Smooth muscle cell (in vitro differentiated cells): Measurements from ENCODE around the gene TBC1D1. TPM values are rescaled to one million over a fixed set of nuclear protein-coding genes. Genes with fewer than 3 reads are reported as not detected.

Experiments
- DNase-seq: peaks from one replicate; lab custom pipeline; 2025; ENCODE audit not compliant: unreplicated experiment; lab: John Stamatoyannopoulos, UW
- H2AFZ ChIP-seq: fragments of 200-600 bp; sonication (generic); 2 replicates; pipeline ENCODE4 v1.6.0; 2016; ENCODE audit warnings: antibody characterized with exemption, low read depth, mild to moderate bottlenecking
- H3F3A ChIP-seq: fragments of 200-600 bp; sonication (generic); 2 replicates; pipeline ENCODE4 v1.6.0; 2017; ENCODE audit warnings: antibody characterized with exemption, low read depth
- H3K27ac ChIP-seq: fragments of 200-600 bp; sonication (generic); 2 replicates; pipeline ENCODE4 v1.5.1; 2016; ENCODE audit warnings: low read depth, mild to moderate bottlenecking
- H3K27me3 ChIP-seq: fragments of 200-600 bp; sonication (generic); 2 replicates; pipeline ENCODE4 v1.6.1; 2016; ENCODE audit warnings: low read depth, mild to moderate bottlenecking
- H3K36me3 ChIP-seq: fragments of 200-600 bp; sonication (generic); 2 replicates; pipeline ENCODE4 v1.5.1; 2016; ENCODE audit warnings: low read depth
- H3K4me1 ChIP-seq: fragments of 200-600 bp; sonication (generic); 2 replicates; pipeline ENCODE4 v1.5.1; 2016; ENCODE audit warnings: low read depth
- H3K4me2 ChIP-seq: fragments of 200-600 bp; sonication (generic); 2 replicates; pipeline ENCODE4 v1.6.0; 2016; ENCODE audit warnings: mild to moderate bottlenecking
- H3K4me3 ChIP-seq: fragments of 200-600 bp; sonication (generic); 2 replicates; pipeline ENCODE4 v1.5.1; 2016; ENCODE audit warnings: mild to moderate bottlenecking
- H3K79me2 ChIP-seq: fragments of 200-600 bp; sonication (generic); 2 replicates; pipeline ENCODE4 v1.6.0; 2016; ENCODE audit warnings: low read depth, mild to moderate bottlenecking
- H3K9ac ChIP-seq: fragments of 200-600 bp; sonication (generic); 2 replicates; pipeline ENCODE4 v1.6.0; 2016; ENCODE audit warnings: low read depth
- H3K9me3 ChIP-seq: fragments of 200-600 bp; sonication (generic); replicated peaks from 2 replicates; pipeline ENCODE4 v1.5.1; 2016; ENCODE audit warnings: low read depth
- H4K20me1 ChIP-seq: fragments of 200-600 bp; sonication (generic); 2 replicates; pipeline ENCODE4 v1.6.0; 2016; ENCODE audit warnings: low read depth
- CTCF ChIP-seq: fragments of 200-600 bp; sonication (generic); IDR thresholded peaks from 2 replicates; pipeline ENCODE4 v1.5.1; 2017; ENCODE audit warnings: borderline replicate concordance, mild to moderate bottlenecking, antibody characterized with exemption; ENCODE audit not compliant: insufficient read depth, poor library complexity, severe bottlenecking
- WGBS: methylation state at CpG from one replicate; pipeline ENCODE4 v1.1.7; 2016; ENCODE audit warnings: low lambda C conversion rate; 5-methylcytosine and 5-hydroxymethylcytosine counted together
- polyA plus RNA-seq: library from polyadenylated mRNA; unstranded; fragments of >200 nt; fragmentation: Nextera tagmentation; extraction: Ambion mirVana; gene quantifications from 2 replicates; pipeline ENCODE4 v1.2.1, GENCODE V29; 2016
- total RNA-seq: library from RNA; depleted of rRNA; stranded (reverse); fragments of >200 nt; gene quantifications from 2 replicates; pipeline ENCODE4 v1.2.3, GENCODE V29; 2014

The TBC1D1 gene
- total and polyA plus RNA-seq, 2 experiments from 2014 or later: 81.5 to 117 TPM

- H3K4me1 ChIP-seq: peaks cover 6% of the 10 kb centered on the region
- no peak overlapping the region for H3K9ac ChIP-seq
- no peaks in the 10 kb centered on the region for H3K36me3 ChIP-seq
- no peaks in the 10 kb centered on the region for H3K9me3 ChIP-seq
- peaks cover 81% of the 10 kb centered on the region for H3K27me3 ChIP-seq
- no peak overlapping the region for H3K4me2 ChIP-seq
- 85% methylated on average over 7 of the region's 7 CpGs for WGBS
- TF ChIP-seq CTCF: no peak
- no peaks in the 10 kb centered on the region for H3K79me2 ChIP-seq
- H3K27ac ChIP-seq: no peak overlapping the region
- no peaks in the 10 kb centered on the region for H4K20me1 ChIP-seq
- H3F3A ChIP-seq: no peaks in the 10 kb centered on the region
- DNase-seq: no peak
- no peak overlapping the region for H3K4me3 ChIP-seq
- no peak overlapping the region for H2AFZ ChIP-seq
These were observed 4.4 kb downstream of the TBC1D1 start for GRCh38 chr4:37895271-37895670.

- Histone ChIP-seq H3F3A (no peaks in the 10 kb centered on the region), H3K79me2 (no peaks in the 10 kb centered on the region), H2AFZ (no peak overlapping the region), H3K36me3 (no peaks in the 10 kb centered on the region), H3K4me1 (no peaks in the 10 kb centered on the region), H3K27me3 (peaks cover 71% of the 10 kb centered on the region), H4K20me1 (no peaks in the 10 kb centered on the region), H3K4me2 (no peak overlapping the region), H3K9ac (no peak overlapping the region), H3K27ac (no peak overlapping the region), H3K4me3 (no peak overlapping the region), H3K9me3 (no peaks in the 10 kb centered on the region)
- TF ChIP-seq CTCF: no peak
- DNase-seq: no peak
These were observed 5.4 kb downstream of the TBC1D1 start for GRCh38 chr4:37896206-37896860.

- WGBS: 86% methylated on average over 7 of the region's 7 CpGs
- Histone ChIP-seq H3K4me3 (no peak overlapping the region), H3K4me1 (no peaks in the 10 kb centered on the region), H4K20me1 (no peaks in the 10 kb centered on the region), H3K27ac (no peak overlapping the region), H3K4me2 (no peak overlapping the region), H3K36me3 (no peaks in the 10 kb centered on the region), H3K9me3 (no peaks in the 10 kb centered on the region), H3K27me3 (peaks cover 14% of the 10 kb centered on the region), H2AFZ (no peak overlapping the region), H3K9ac (no peak overlapping the region), H3F3A (no peaks in the 10 kb centered on the region), H3K79me2 (no peaks in the 10 kb centered on the region)
- TF ChIP-seq CTCF: no peak
- no peak for DNase-seq
These were observed 11.3 kb downstream of the TBC1D1 start for GRCh38 chr4:37902212-37902611.
